GM12872 (cell line): Measurements from ENCODE around the gene S100Z.

Experiments
- TF ChIP-seq, protein P1 (sequence below): IDR thresholded peaks from 3 replicates; pipeline ENCODE4 v1.5.1; 2011; ENCODE audit warnings: low read depth, mild to moderate bottlenecking, low read length, moderate library complexity; ENCODE audit not compliant: insufficient read depth

S100Z gene

GRCh38 chr5:76808141-76808691 lies 41.6 kb upstream of the S100Z start:
- TF ChIP-seq, protein P1, sequence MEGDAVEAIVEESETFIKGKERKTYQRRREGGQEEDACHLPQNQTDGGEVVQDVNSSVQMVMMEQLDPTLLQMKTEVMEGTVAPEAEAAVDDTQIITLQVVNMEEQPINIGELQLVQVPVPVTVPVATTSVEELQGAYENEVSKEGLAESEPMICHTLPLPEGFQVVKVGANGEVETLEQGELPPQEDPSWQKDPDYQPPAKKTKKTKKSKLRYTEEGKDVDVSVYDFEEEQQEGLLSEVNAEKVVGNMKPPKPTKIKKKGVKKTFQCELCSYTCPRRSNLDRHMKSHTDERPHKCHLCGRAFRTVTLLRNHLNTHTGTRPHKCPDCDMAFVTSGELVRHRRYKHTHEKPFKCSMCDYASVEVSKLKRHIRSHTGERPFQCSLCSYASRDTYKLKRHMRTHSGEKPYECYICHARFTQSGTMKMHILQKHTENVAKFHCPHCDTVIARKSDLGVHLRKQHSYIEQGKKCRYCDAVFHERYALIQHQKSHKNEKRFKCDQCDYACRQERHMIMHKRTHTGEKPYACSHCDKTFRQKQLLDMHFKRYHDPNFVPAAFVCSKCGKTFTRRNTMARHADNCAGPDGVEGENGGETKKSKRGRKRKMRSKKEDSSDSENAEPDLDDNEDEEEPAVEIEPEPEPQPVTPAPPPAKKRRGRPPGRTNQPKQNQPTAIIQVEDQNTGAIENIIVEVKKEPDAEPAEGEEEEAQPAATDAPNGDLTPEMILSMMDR, result no peak

- TF ChIP-seq, protein P1, result no peak
Observed at GRCh38 chr5:76809141-76809540, 40.7 kb upstream of the S100Z start.

DNA sequence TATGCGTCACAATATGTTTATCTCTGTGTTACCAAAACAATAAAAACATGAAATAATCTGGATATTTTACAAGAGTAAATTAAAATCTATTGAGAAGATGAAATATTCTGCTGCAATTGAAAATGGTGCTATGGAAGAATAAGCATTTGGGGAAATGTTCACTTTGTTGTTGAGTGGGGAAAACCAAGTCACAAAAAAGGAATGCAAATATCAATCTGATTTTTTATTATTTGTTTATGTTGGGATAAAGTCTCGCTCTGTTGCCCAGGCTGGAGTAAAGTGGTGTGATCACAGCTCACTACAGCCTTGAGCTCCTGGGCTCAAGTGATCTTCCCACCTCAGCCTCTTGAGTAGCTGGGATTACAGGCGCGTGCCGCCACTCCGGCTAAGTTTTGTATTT lies 39.6 kb upstream of the S100Z start:
- TF ChIP-seq, protein P1, result no peak

GRCh38 chr5:76811214-76811613 lies 38.6 kb upstream of the S100Z start:
- TF ChIP-seq, protein P1, result no peak

- TF ChIP-seq, protein P1, result no peak
Observed at GRCh38 chr5:76813982-76814562, 35.7 kb upstream of the S100Z start.

DNA sequence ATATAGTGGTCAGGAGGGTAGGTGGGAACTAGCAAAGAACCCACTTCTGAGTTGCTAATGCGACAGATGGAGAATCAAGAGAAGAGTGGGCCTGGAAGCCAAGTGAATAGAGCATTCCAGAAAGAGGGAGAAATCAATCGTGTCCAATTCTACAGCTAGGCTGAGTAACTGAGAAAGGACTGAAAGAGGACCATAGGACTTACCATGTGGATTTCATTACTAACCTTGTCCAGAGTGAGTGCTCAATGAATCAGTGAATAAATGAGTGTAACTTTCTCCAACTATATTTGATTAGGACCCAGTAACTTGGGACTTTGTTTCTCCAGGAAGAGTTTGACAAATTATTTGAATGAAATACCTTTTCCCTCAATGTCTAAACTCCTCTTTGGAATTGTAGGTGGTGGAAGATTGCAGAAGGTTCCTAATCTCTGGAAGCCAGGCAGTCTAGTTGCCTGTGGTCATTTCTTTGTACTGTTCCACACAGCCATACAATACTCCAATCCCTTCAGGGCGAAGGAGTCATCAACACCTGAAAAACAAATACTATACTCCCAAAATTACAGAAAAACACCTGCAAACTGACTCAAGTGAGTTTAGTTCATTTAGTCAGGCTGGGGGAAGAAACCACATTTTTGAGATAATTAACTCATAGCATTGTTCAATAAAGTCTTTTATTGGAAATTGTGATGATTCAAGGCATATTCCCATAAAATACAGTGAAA lies 33.5 kb upstream of the S100Z start:
- TF ChIP-seq, protein P1, result no peak

- TF ChIP-seq, protein P1, result no peak
Observed at GRCh38 chr5:76818844-76819831, 30.7 kb upstream of the S100Z start, which contains the start of gene F2RL1. F2RL1 (plus strand) TSS chr5:76819030; CDS start chr5:76819183, 153 bp downstream.
